H1 (cell line): ENCODE data around the gene SLC13A4. TPM values are rescaled to one million over a fixed set of nuclear protein-coding genes. Genes with fewer than 3 reads are reported as not detected.

ENCODE experiments used
- SIN3A ChIP-seq, 2 experiments: IDR thresholded peaks in 1 of 2; conservative IDR thresholded peaks in 1 of 2; 2 replicates each; pipeline ENCODE4 v1.6.1; 2011 to 2012; ENCODE audit warnings: low read length in 2 of 2, improper control_type of control experiment in 1 of 2, low read depth in 1 of 2, mild to moderate bottlenecking in 1 of 2
- polyA plus RNA-seq, 7 experiments: library from polyadenylated mRNA; depleted of rRNA in 3 of 7; stranded (reverse) in 5 of 7; unstranded in 2 of 7; fragments of >200 nt in 5 of 7; fragments of 200-250 nt in 2 of 7; gene quantifications; 1 replicate in 5 of 7; 2 replicates in 1 of 7; 4 replicates in 1 of 7; pipeline versions ENCODE4 v1.2.1 to v1.2.3, GENCODE V29; 2011 to 2013; ENCODE audit warnings: missing spikeins in 2 of 7, mixed read lengths in 2 of 7
- total RNA-seq: library from RNA; stranded (reverse); fragmentation: NEBNext Ultra II Directional; extraction: Animal tissue kit (Norgen Biotek cat#: 25700); gene quantifications from 2 replicates; pipeline ENCODE4 v1.2.1, GENCODE V29; 2021

The SLC13A4 gene
- total and polyA plus RNA-seq, 2 of the 8 experiments (the other 6 are each of a cell fraction or from before 2014, with no cell fraction given), result 3.9 to 7.5 TPM

- no peak for TF ChIP-seq SIN3A (conservative IDR thresholded peaks at IDR 0.05 in 1 of 2, IDR thresholded peaks at IDR 0.05 in 1 of 2; ENCODE audit: low read depth in 1 of 2, low read length in 2 of 2)
These were observed 15.2 kb downstream of the SLC13A4 start (continued) for GRCh38 chr7:135712796-135713195.
